ENCODE results near the gene ZNF22. TPM values are rescaled to one million over a fixed set of nuclear protein-coding genes. Genes with fewer than 3 reads are reported as not detected.

ZNF22 gene
- 36.9 and 37.6 TPM in 2 replicates for total RNA-seq (2021)
- long read RNA-seq, transcript ZNF22-201 (2 exons, 2,551 nt) = major isoform, 124 of 129 reads
- long read RNA-seq, partial matches to known transcripts = 4 of 129 reads
- long read RNA-seq, other reads (novel, unspliced or antisense) = 1 of 129 reads

GRCh38 chr10:45000752-45001380, at the start of gene ZNF22:
Gene ZNF22 (plus strand): TSS chr10:45000923. CDS start chr10:45003369, 2,446 bp downstream.
- peaks cover 12 to 27% of the 10 kb centered on the region in 2 experiments; a peak in 4 of 5 replicates for H3K9me3 Mint-ChIP-seq
- no peak within 1 kb of the TSS for H4K91ac ChIP-seq (ENCODE audit: insufficient read length, low read depth, low read length)
- H4K20me1 ChIP-seq (ENCODE audit: control insufficient read depth, insufficient read depth, insufficient read length) = no peaks in the 10 kb centered on the region
- H2AK5ac ChIP-seq (ENCODE audit: insufficient read length, low read length) = no peak within 1 kb of the TSS
- H3K79me2 ChIP-seq (ENCODE audit: insufficient read depth, low read length) = no peaks in the 10 kb centered on the region; the same call in 1 of the 2 replicates
- no peak within 1 kb of the TSS for H2BK5ac ChIP-seq (ENCODE audit: insufficient read length, low read length)
- H3K18ac ChIP-seq (ENCODE audit: insufficient read length, low read depth, low read length) = peak within 1 kb of the TSS; percentile 55
- peak within 1 kb of the TSS in 2 of 3 experiments; percentile 93 to 95; a peak in 4 of 7 replicates for H3K27ac Mint-ChIP-seq
- peak within 1 kb of the TSS; percentile 81 for H2AFZ ChIP-seq (ENCODE audit: low read length)
- H3K56ac ChIP-seq (ENCODE audit: insufficient read length, low read depth, low read length) = no peak within 1 kb of the TSS
- peaks cover 2% of the 10 kb centered on the region for H3K79me1 ChIP-seq (ENCODE audit: insufficient read depth, low read depth, low read length, poor library complexity, severe bottlenecking)
- WGBS (ENCODE audit: extremely low coverage, insufficient read length, low lambda C conversion rate) = no CpG with 5 or more reads among the region's 79 CpGs
- no peaks in the 10 kb centered on the region; the same call in none of the 2 replicates for H3K4me1 ChIP-seq (ENCODE audit: insufficient read depth, low read length)
- H4K8ac ChIP-seq (replicated peaks; ENCODE audit: insufficient read length, low read depth, low read length) = no peak within 1 kb of the TSS
- H3K9me3 ChIP-seq (ENCODE audit: control insufficient read depth, low read depth, low read length) = no peaks in the 10 kb centered on the region
- no peak within 1 kb of the TSS for H2BK15ac ChIP-seq (ENCODE audit: low read depth, low read length)
- H3K4me3 Mint-ChIP-seq = peak within 1 kb of the TSS; percentile 79 to 81
- H3K27me3 ChIP-seq (ENCODE audit: insufficient read depth, low read length) = no peaks in the 10 kb centered on the region
- H3K27me3 Mint-ChIP-seq (ENCODE audit: low read depth) = peaks cover 12% of the 10 kb centered on the region
- no peak for TF ChIP-seq CTCF (conservative IDR thresholded peaks at IDR 0.05)
- H2BK12ac ChIP-seq (ENCODE audit: insufficient read length, low read depth, low read length) = no peak within 1 kb of the TSS
- H2BK120ac ChIP-seq (ENCODE audit: low read depth, low read length, poor library complexity, severe bottlenecking) = no peak within 1 kb of the TSS
- H3T11ph ChIP-seq (ENCODE audit: low read length) = no peak within 1 kb of the TSS
- no peak within 1 kb of the TSS for H3K27ac ChIP-seq (ENCODE audit: insufficient read length, low read depth, low read length)
- peak within 1 kb of the TSS; percentile 88; the same call in 1 of the 2 replicates for H3K14ac ChIP-seq (ENCODE audit: insufficient read depth, low read length)
- peak; percentile 69 for DNase-seq
- H3K4ac ChIP-seq (ENCODE audit: low read depth, low read length) = no peak within 1 kb of the TSS
- H3K36me3 Mint-ChIP-seq (ENCODE audit: insufficient read depth in 1 of 3, low read depth in 3 of 3) = peaks cover 28 to 42% (median 29%) of the 10 kb centered on the region in 3 experiments
- no peak within 1 kb of the TSS for H4K5ac ChIP-seq (ENCODE audit: insufficient read length, low read depth, low read length)
- peak within 1 kb of the TSS; percentile 83 for H3K4me2 ChIP-seq (ENCODE audit: insufficient read depth, insufficient read length, low read length)
- peaks cover 5% of the 10 kb centered on the region for H3K23me2 ChIP-seq (ENCODE audit: insufficient read length, low read depth, low read length, poor library complexity, severe bottlenecking)
- H3K9ac ChIP-seq (ENCODE audit: extremely low read depth, insufficient read length, low read length) = peak within 1 kb of the TSS; percentile 74
- no peak within 1 kb of the TSS for H2BK20ac ChIP-seq (ENCODE audit: low read depth, low read length, poor library complexity, severe bottlenecking)
- H3K4me1 Mint-ChIP-seq = peaks cover 30 to 37% of the 10 kb centered on the region in 2 experiments
- H3K23ac ChIP-seq (ENCODE audit: insufficient read length, low read depth, low read length) = no peak within 1 kb of the TSS

Measured in H9 (cell line).